Measurements from ENCODE around the gene TTC33.
"Not testable (repeated sequence)": the region's sequence is repeated elsewhere in the genome, so short reads cannot be mapped to it uniquely, and the experiment has no call there.

Gene TTC33

GRCh38 chr5:40607202-40607601 is 148.6 kb downstream of the TTC33 start:
- no peak for DNase-seq (ENCODE audit: low spot score)

GRCh38 chr5:40606077-40606765 is 149.5 kb downstream of the TTC33 start:
- DNase-seq (ENCODE audit: low spot score), result no peak

- no peak for DNase-seq (ENCODE audit: low spot score)
Measured at GRCh38 chr5:40605295-40605958, 150.3 kb downstream of the TTC33 start.

GRCh38 chr5:40603378-40603777 is 152.4 kb downstream of the TTC33 start:
- peak; percentile 79 for DNase-seq (ENCODE audit: low spot score)

- no peak for DNase-seq (ENCODE audit: low spot score)
Measured at GRCh38 chr5:40601198-40601868, 154.4 kb downstream of the TTC33 start.

- no peak for DNase-seq (ENCODE audit: low spot score)
Measured at GRCh38 chr5:40600383-40600782, 155.4 kb downstream of the TTC33 start.

- no peak for DNase-seq (ENCODE audit: low spot score)
Measured at GRCh38 chr5:40599676-40600075, 156.1 kb downstream of the TTC33 start.

- DNase-seq (ENCODE audit: low spot score), result no peak
Measured at GRCh38 chr5:40594811-40595210, 160.9 kb downstream of the TTC33 start.

- DNase-seq (ENCODE audit: low spot score), result not testable (repeated sequence)
Measured at GRCh38 chr5:40591727-40592396, 163.9 kb downstream of the TTC33 start.

- DNase-seq (ENCODE audit: low spot score), result peak; percentile 24
Measured at GRCh38 chr5:40587376-40587775, 168.4 kb downstream of the TTC33 start.

- no peak for DNase-seq (ENCODE audit: low spot score)
Measured at GRCh38 chr5:40585537-40586267, 170.1 kb downstream of the TTC33 start.

GRCh38 chr5:40584054-40584453 is 171.7 kb downstream of the TTC33 start:
- DNase-seq (ENCODE audit: low spot score), result no peak

GRCh38 chr5:40578501-40579451 is 177.0 kb downstream of the TTC33 start:
- no peak for DNase-seq (ENCODE audit: low spot score)

- DNase-seq (ENCODE audit: low spot score), result no peak
Measured at GRCh38 chr5:40577718-40578117, 178.0 kb downstream of the TTC33 start.

- DNase-seq (ENCODE audit: low spot score), result no peak
Measured at GRCh38 chr5:40575921-40576320, 179.8 kb downstream of the TTC33 start.

GRCh38 chr5:40575411-40575810 is 180.3 kb downstream of the TTC33 start:
- DNase-seq (ENCODE audit: low spot score), result no peak

GRCh38 chr5:40572937-40573336 is 182.8 kb downstream of the TTC33 start:
- no peak for DNase-seq (ENCODE audit: low spot score)

GRCh38 chr5:40572391-40572790 is 183.4 kb downstream of the TTC33 start:
- no peak for DNase-seq (ENCODE audit: low spot score)

- no peak for DNase-seq (ENCODE audit: low spot score)
Measured at GRCh38 chr5:40571729-40572128, 184.0 kb downstream of the TTC33 start.

GRCh38 chr5:40570408-40571129 is 185.2 kb downstream of the TTC33 start:
- peak; percentile 77 for DNase-seq (ENCODE audit: low spot score)

All from kidney tubule cell (primary cell).